Epidermal melanocyte (primary cell): Measurements from ENCODE around the gene MADD.

Experiments used
- DNase-seq: peaks from one replicate; pipeline ENCODE4 v3.0.0; 2011; ENCODE audit warnings: low spot score; ENCODE audit not compliant: insufficient read length

Gene MADD

DNA sequence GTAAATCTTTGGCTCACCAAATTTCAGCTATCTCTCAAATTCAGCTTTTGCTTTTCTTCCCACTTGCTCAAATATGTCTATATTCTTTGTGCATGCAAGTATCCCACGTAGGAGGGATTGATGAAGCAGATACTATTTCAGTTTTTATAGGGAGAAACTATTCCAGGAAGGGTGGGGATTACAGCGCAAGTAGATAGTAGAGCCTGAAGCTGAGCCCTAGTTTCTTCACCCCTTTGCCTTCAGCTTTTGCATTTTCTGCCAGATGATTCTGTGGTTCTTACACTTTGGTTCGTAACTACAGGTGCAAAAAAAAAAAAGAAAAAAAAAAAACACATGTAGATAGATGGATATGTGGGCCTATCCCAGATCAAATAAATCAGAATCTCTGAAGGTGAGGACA, 18.2 kb upstream of the MADD start:
- DNase-seq = no peak

GRCh38 chr11:47253660-47254059, 16.3 kb upstream of the MADD start:
- no peak for DNase-seq

- DNase-seq = no peak
Measured at GRCh38 chr11:47254386-47254785, 15.5 kb upstream of the MADD start.

DNA sequence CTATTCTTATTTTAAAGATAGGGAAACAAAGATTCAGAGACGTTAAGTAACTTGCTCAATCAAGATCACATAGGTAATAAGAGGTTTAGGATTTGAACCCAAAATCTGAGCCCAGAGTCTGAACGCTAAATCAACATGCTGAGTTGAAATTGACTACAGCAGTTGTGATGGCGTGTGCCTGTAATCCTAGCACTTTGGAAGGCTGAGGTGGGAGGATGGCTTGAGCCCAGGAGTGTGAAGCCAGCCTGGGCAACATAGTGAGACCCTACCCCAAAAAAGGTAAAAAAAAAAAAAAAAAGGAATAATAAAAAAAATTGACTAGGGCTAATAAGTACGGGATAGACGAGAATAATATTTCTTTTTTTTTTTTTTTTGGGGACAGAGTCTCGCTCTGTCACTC, 13.6 kb upstream of the MADD start:
- no peak for DNase-seq

- DNase-seq = no peak
Measured at GRCh38 chr11:47257177-47257516, 12.8 kb upstream of the MADD start.

DNA sequence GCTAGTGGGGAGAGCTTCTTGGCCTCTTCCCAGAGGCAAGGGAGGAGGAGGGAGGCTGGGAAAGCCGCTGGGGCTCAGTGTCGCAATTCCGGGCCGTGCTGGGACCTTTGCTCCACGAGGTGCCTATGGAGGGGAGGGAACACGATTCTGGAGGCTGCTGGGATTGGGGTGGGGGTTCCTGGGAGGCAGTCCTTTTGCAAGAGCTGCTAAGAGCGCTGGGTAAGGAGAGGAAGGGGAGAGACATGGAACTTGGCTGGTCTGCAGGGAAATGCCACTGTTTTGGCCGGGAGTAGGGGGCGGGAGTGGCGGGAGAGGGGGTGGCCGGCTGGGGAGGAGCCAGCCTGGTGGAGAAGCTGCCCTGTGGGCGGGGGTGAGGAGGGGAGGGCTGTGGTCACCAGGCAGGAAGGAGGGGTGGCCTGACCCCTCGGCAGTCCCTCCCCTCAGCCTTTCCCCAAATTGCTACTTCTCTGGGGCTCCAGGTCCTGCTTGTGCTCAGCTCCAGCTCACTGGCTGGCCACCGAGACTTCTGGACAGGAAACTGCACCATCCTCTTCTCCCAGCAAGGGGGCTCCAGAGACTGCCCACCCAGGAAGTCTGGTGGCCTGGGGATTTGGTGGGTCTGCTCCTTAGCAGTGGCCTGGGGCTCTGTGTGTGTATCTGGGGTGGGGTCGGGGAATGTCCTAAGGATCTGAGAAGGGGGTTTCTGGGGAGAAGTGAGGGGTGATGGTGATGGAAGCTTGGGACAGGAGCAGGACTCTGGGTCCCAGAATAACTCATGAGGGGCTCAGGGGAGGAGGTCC, 12.2 kb upstream of the MADD start, which contains the start of gene NR1H3:
TSS of gene NR1H3 (plus strand) at position 480 of the 800 bp plus-strand sequence. CDS start 1,221 bp downstream, outside the sequence.
- peak; percentile 74 for DNase-seq

DNA sequence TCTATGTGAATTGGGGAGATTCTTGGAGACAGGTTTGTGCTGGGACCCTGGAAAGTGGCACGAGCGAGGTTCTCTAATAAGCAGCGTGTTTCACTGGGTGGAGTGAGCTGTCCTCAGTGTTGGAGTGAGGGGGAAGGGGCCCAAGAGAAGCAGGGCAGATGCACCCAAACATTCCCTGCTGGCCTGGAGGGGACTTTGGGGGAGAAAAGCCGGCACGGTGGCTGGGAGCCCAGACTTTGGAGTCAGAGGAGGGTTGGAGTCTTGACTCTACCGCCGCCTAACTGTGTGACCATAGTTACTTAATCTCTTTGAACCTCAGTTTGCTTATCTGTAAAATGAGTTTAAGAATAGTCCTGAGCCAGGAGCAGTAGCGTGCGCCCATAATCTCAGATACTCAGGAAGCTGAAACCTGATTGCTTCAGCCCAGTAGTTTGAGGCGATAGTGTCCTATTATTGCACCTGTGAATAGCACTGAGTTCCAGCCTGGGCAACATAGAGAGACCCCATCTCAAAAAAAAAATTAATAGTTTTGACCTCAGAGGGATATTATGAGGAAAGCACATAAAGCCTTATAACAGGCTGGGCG, 11.5 kb upstream of the MADD start:
- no peak for DNase-seq

GRCh38 chr11:47259232-47259977, 10.5 kb upstream of the MADD start:
- DNase-seq = peak; percentile 64

GRCh38 chr11:47260366-47260765, 9.6 kb upstream of the MADD start:
- no peak for DNase-seq

GRCh38 chr11:47261291-47261800, 8.6 kb upstream of the MADD start:
- no peak for DNase-seq

DNA sequence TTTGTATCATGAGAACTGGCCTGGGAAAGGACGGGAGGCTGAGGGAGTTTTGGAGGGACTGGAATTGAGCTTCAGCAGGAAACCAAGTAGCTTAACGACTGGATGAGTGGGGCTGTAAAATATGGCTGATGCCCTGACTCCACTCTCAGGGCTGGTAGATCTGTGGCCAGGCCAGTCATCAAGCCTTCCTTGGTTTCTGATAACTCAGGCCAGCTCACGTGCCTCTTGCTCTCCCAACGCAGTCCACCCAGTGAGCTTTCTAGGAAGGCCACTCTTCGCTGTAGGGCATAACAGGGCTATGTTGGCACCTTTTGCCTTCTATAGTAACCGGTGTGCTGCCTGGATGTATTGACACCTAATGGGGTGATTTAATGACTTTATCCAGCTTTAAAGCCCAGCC, 5.8 kb upstream of the MADD start:
- DNase-seq = no peak

DNA sequence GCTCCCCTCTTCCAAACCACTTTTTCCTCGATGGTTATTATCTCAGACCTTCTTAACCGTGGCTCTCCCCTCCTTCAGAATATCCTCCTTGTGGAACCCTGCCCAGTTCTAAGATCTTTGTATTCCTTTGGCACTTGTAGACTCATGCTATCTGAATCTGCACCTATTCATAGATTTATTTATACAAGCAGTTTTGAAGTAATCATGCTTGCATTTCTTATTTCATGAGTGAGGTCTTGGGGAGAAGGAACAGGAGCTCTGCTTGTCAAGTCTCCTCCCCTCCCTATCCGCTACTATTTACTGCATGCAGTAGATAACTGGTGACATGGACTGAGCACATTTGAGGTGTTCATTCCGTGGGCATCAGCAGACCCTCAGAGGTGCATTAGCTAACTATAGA, 5.4 kb upstream of the MADD start:
- DNase-seq = no peak

- no peak for DNase-seq
Measured at GRCh38 chr11:47267876-47268275, 2.1 kb upstream of the MADD start.

DNA sequence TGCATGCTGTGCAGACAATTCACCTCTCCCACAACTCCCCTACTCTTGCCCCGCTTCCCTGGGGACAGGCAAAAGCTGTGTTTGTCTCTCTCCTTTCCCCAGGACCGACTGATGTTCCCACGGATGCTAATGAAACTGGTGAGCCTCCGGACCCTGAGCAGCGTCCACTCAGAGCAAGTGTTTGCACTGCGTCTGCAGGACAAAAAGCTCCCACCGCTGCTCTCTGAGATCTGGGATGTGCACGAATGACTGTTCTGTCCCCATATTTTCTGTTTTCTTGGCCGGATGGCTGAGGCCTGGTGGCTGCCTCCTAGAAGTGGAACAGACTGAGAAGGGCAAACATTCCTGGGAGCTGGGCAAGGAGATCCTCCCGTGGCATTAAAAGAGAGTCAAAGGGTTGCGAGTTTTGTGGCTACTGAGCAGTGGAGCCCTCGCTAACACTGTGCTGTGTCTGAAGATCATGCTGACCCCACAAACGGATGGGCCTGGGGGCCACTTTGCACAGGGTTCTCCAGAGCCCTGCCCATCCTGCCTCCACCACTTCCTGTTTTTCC, 1.4 kb upstream of the MADD start:
- DNase-seq = no peak

- DNase-seq = peak; percentile 86
Measured at GRCh38 chr11:47269002-47269828, 718 bp upstream of the MADD start.

- no peak for DNase-seq
Measured at GRCh38 chr11:47270331-47271271, 668 bp downstream of the MADD start.

DNA sequence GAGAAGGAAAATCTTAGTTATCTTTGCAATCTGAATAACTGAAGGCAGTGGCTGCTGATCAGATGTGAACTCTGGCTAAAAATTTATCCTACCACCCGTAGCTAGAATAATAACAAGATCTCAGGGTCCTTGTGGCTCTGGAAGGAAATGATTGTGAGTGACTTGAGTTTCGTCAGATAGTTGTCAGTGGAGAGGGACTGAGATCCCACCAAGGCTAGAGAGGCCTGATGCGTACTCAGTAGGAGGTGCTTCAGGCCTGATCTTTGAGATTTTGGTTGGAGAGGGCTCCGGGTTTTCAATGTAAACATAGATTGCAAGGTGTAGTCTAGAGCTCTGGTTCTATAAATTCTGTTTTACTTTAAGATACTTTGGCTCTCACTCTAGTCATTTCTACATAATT, 1.4 kb downstream of the MADD start:
- no peak for DNase-seq

- no peak for DNase-seq
Measured at GRCh38 chr11:47271961-47272661, 2.2 kb downstream of the MADD start.

- peak; percentile 14 for DNase-seq
Measured at GRCh38 chr11:47272706-47273105, 2.8 kb downstream of the MADD start.
